A673 (cell line): Measurements from ENCODE around the gene ODC1.

Experiments used
- CTCF ChIP-seq: fragments of 300-800, 200-600 bp; sonication (generic); conservative IDR thresholded peaks from 2 replicates; pipeline ENCODE4 v1.5.1; 2017; ENCODE audit warnings: low read depth, mild to moderate bottlenecking, antibody characterized with exemption, low read length, moderate library complexity, mixed read lengths
- EZH2 ChIP-seq: fragments of 200-600 bp; sonication (generic); IDR thresholded peaks from 2 replicates; pipeline ENCODE4 v1.6.1; 2017; ENCODE audit warnings: borderline replicate concordance, low read depth, mild to moderate bottlenecking, mixed read lengths, antibody characterized with exemption, low read length; ENCODE audit not compliant: poor library complexity, severe bottlenecking

- TF ChIP-seq CTCF (no peak), EZH2 (no peak)
Observed at GRCh38 chr2:10424916-10425505, 23.1 kb downstream of the ODC1 start.
